ENCODE measurements around the gene RAB6A. TPM values are rescaled to one million over a fixed set of nuclear protein-coding genes. Genes with fewer than 3 reads are reported as not detected.

Gene RAB6A
- total RNA-seq, 1 donor from 2014 or later, result 168 TPM

Other genes starting within 250 kb of the RAB6A start
- gene FAM168A, start 163.0 kb downstream of the RAB6A start, total RNA-seq, result 50.2 TPM
- 58.1 TPM for gene PLEKHB1, start 114.5 kb downstream of the RAB6A start, total RNA-seq
- 28.1 TPM for gene MRPL48, start 26.8 kb upstream of the RAB6A start, total RNA-seq
- gene COA4, start 115.8 kb upstream of the RAB6A start, total RNA-seq, result 76.3 TPM
- gene PAAF1, start 115.9 kb upstream of the RAB6A start, total RNA-seq, result 19.5 TPM
- 10.2 TPM for gene DNAJB13, start 190.0 kb upstream of the RAB6A start, total RNA-seq
- gene UCP2, start 221.8 kb upstream of the RAB6A start, total RNA-seq, result 37.9 TPM
- gene UCP3, start 248.0 kb upstream of the RAB6A start, total RNA-seq, result 2.0 TPM